ENCODE results near the gene ZER1. TPM values are rescaled to one million over a fixed set of nuclear protein-coding genes. Genes with fewer than 3 reads are reported as not detected.
A peak's percentile ranks its signal among the peaks of the same experiment; 100 is the strongest.

Gene ZER1
- total and polyA plus RNA-seq, 2 of the 4 experiments (the other 2 are of a cell fraction), result 7.7 to 34.9 TPM

GRCh38 chr9:128770286-128771030 is 1.3 kb downstream of the ZER1 start:
- Histone ChIP-seq H3K36me3 (ENCODE audit: control insufficient read depth, insufficient read depth, low read length) (peaks cover 4% of the 10 kb centered on the region), H2BK120ac (ENCODE audit: low read depth, low read length) (no peak overlapping the region), H3K56ac (ENCODE audit: extremely low read depth, insufficient read depth, low read length) (no peak overlapping the region), H2BK20ac (ENCODE audit: low read depth, low read length) (no peak overlapping the region), H3K4me3 (ENCODE audit: insufficient read depth, low read depth, low read length) (peak overlapping the region; percentile 99), H2BK5ac (ENCODE audit: low read depth, low read length, poor library complexity, severe bottlenecking) (no peak overlapping the region), H4K5ac (ENCODE audit: low read depth, low read length) (no peak overlapping the region), H4K8ac (ENCODE audit: low read depth in 2 of 2, low read length in 2 of 2) (no peak overlapping the region), H3K23ac (ENCODE audit: low read depth, low read length) (no peak overlapping the region), H3K14ac (replicated peaks; ENCODE audit: low read depth, low read length) (no peak overlapping the region), H4K20me1 (ENCODE audit: insufficient read depth, low read length) (peaks cover 3% of the 10 kb centered on the region; the same call in 1 of the 2 replicates), H3K18ac (ENCODE audit: low read depth, low read length) (no peak overlapping the region), H3K9ac (ENCODE audit: low read depth, low read length) (peak overlapping the region; percentile 93), H3K4me2 (ENCODE audit: low read depth, low read length) (peak overlapping the region; percentile 100), H3K27ac (ENCODE audit: insufficient read depth, low read length) (0 out of 2 replicates have a peak overlapping the region, but pooled peaks have one; percentile 76), H2AK9ac (replicated peaks; ENCODE audit: low read depth, low read length, poor library complexity) (peak overlapping the region; percentile 0), H3K9me3 (ENCODE audit: control insufficient read depth, insufficient read depth, low read length) (no peaks in the 10 kb centered on the region), H3K79me1 (ENCODE audit: low read depth in 1 of 2, low read length in 2 of 2) (peaks cover 20 to 53% of the 10 kb centered on the region in 2 experiments), H3K4ac (ENCODE audit: low read depth, low read length) (no peak overlapping the region), H2AFZ (replicated peaks; ENCODE audit: low read length, poor library complexity) (no peak overlapping the region), H3K9me1 (ENCODE audit: insufficient read depth, low read length) (peaks cover 7% of the 10 kb centered on the region; the same call in 1 of the 2 replicates), H2AK5ac (ENCODE audit: low read depth, low read length) (peak overlapping the region; percentile 3; the same call in 1 of the 2 replicates), H3K4me1 (ENCODE audit: control insufficient read depth, insufficient read depth, low read length) (peaks cover 5% of the 10 kb centered on the region), H3K27me3 (ENCODE audit: control insufficient read depth, insufficient read depth, low read length) (no peaks in the 10 kb centered on the region), H4K91ac (ENCODE audit: insufficient read depth, low read depth, low read length) (no peak overlapping the region), H2BK15ac (ENCODE audit: low read depth, low read length) (no peak overlapping the region)
- DNase-seq (no peak), ATAC-seq (ENCODE audit: low read depth) (no peak)
- BruUV-seq (replicated peaks), result TSS peak; percentile 10
- POLR2A ChIA-PET (ENCODE audit: unreplicated experiment), result no interaction called here
- intact Hi-C loops (cut with micrococcal nuclease), result loop anchor here (1.0 to 2.0 kb wide), 2 partner anchors 16 to 178 kb away; partner anchors contain the start of gene TBC1D13
- dilution Hi-C loops (cut with HindIII; ENCODE audit: low sequenced_read_pairs, unreplicated experiment), result no loop called here
- WGBS, 2 experiments (ENCODE audit: extremely low coverage in 2 of 2, insufficient read length in 1 of 2), result 89% methylated on average over 6 of the region's 11 CpGs; no CpG with 5 or more reads in 1 of the 2 experiments
- CTCF ChIA-PET, result interaction anchor here (0.6 to 1.0 kb wide), 2 partner anchors 12 to 853 kb away, joined by 3 to 4 read pairs; no protein-coding TSS in a partner anchor
- in situ Hi-C loops (cut with MboI; ENCODE audit: low sequenced_read_pairs), result no loop called here
- TF ChIP-seq RCOR1 (IDR thresholded peaks at IDR 0.05; ENCODE audit: insufficient replicate concordance, low read length) (no peak), MAFK (IDR thresholded peaks at IDR 0.05; ENCODE audit: low read depth, low read length) (no peak), USF2 (IDR thresholded peaks at IDR 0.05; ENCODE audit: low read depth, low read length) (no peak), MXI1 (IDR thresholded peaks at IDR 0.05; ENCODE audit: borderline replicate concordance, low read depth, low read length) (no peak), ELK1 (IDR thresholded peaks at IDR 0.05; ENCODE audit: borderline replicate concordance, low read depth, low read length) (no peak), RAD21 (IDR thresholded peaks at IDR 0.05; ENCODE audit: low read length) (no peak), RFX5 (IDR thresholded peaks at IDR 0.05; ENCODE audit: low read depth, low read length) (no peak), POLR2A (IDR thresholded peaks at IDR 0.05; ENCODE audit: low read depth, low read length) (no peak), MAZ (IDR thresholded peaks at IDR 0.05; ENCODE audit: borderline replicate concordance, low read depth, low read length) (no peak), SMC3 (IDR thresholded peaks at IDR 0.05; ENCODE audit: low read depth, low read length) (no peak), CEBPB (IDR thresholded peaks at IDR 0.05; ENCODE audit: low read depth, low read length) (no peak), CHD1 (IDR thresholded peaks at IDR 0.05; ENCODE audit: low read depth, low read length) (no peak), CTCF (conservative IDR thresholded peaks at IDR 0.05; ENCODE audit: low read depth, low read length) (no peak), FOS (IDR thresholded peaks at IDR 0.05; ENCODE audit: low read depth, low read length) (no peak), BHLHE40 (IDR thresholded peaks at IDR 0.05; ENCODE audit: low read depth, low read length) (no peak)
